GM10847 (cell line): ENCODE results near the gene TRAIP.

Experiments
- POLR2A ChIP-seq: IDR thresholded peaks from 2 replicates; pipeline ENCODE4 v1.6.1; 2011; ENCODE audit not compliant: insufficient read length; ENCODE audit errors: extremely low read depth

The TRAIP gene

GRCh38 chr3:49859576-49860305 lies 3.4 kb upstream of the TRAIP start:
- TF ChIP-seq POLR2A: no peak

- TF ChIP-seq POLR2A: no peak
These were observed 702 bp downstream of the TRAIP start for GRCh38 chr3:49855662-49856061.

GRCh38 chr3:49845694-49846093 lies 10.7 kb downstream of the TRAIP start:
- no peak for TF ChIP-seq POLR2A

GRCh38 chr3:49844464-49845183 lies 11.7 kb downstream of the TRAIP start:
- TF ChIP-seq POLR2A: no peak

GRCh38 chr3:49842843-49843517 lies 13.4 kb downstream of the TRAIP start:
- no peak for TF ChIP-seq POLR2A

- TF ChIP-seq POLR2A: no peak
These were observed 14.6 kb downstream of the TRAIP start for GRCh38 chr3:49841806-49842205.

GRCh38 chr3:49841126-49841696 lies 15.2 kb downstream of the TRAIP start:
- TF ChIP-seq POLR2A: no peak

GRCh38 chr3:49840388-49840787 lies 16.0 kb downstream of the TRAIP start:
- no peak for TF ChIP-seq POLR2A

- no peak for TF ChIP-seq POLR2A
These were observed 17.1 kb downstream of the TRAIP start for GRCh38 chr3:49839193-49839809.

GRCh38 chr3:49831341-49831740 lies 25.0 kb downstream of the TRAIP start:
- no peak for TF ChIP-seq POLR2A

- TF ChIP-seq POLR2A: no peak
These were observed 30.3 kb downstream of the TRAIP start for GRCh38 chr3:49826016-49826415.

- no peak for TF ChIP-seq POLR2A
These were observed 42.7 kb downstream of the TRAIP start, which contains the start of gene UBA7 for GRCh38 chr3:49813497-49814174. Gene UBA7, minus strand, starts transcription at chr3:49813953. Its CDS starts 166 bp downstream, at chr3:49813787.

- TF ChIP-seq POLR2A: no peak
These were observed 43.4 kb downstream of the TRAIP start for GRCh38 chr3:49812916-49813496.

GRCh38 chr3:49807431-49808114 lies 48.8 kb downstream of the TRAIP start:
- TF ChIP-seq POLR2A: no peak
